IPS-18c (cell line): Measurements from ENCODE around the gene DAPK1.
"Not testable (repeated sequence)": the region's sequence is repeated elsewhere in the genome, so short reads cannot be mapped to it uniquely, and the experiment has no call there.

Source experiments
- H3K4me3 ChIP-seq: 2 replicates; pipeline ENCODE4 v1.7.0; 2013; ENCODE audit warnings: low read depth, mild to moderate bottlenecking, low read length, moderate library complexity; ENCODE audit not compliant: insufficient read depth
- H3K9me3 ChIP-seq: one replicate; pipeline ENCODE4 v1.6.1; 2013; ENCODE audit warnings: mild to moderate bottlenecking, low read length, moderate library complexity; ENCODE audit not compliant: control insufficient read depth, insufficient read depth

DAPK1 gene

DNA sequence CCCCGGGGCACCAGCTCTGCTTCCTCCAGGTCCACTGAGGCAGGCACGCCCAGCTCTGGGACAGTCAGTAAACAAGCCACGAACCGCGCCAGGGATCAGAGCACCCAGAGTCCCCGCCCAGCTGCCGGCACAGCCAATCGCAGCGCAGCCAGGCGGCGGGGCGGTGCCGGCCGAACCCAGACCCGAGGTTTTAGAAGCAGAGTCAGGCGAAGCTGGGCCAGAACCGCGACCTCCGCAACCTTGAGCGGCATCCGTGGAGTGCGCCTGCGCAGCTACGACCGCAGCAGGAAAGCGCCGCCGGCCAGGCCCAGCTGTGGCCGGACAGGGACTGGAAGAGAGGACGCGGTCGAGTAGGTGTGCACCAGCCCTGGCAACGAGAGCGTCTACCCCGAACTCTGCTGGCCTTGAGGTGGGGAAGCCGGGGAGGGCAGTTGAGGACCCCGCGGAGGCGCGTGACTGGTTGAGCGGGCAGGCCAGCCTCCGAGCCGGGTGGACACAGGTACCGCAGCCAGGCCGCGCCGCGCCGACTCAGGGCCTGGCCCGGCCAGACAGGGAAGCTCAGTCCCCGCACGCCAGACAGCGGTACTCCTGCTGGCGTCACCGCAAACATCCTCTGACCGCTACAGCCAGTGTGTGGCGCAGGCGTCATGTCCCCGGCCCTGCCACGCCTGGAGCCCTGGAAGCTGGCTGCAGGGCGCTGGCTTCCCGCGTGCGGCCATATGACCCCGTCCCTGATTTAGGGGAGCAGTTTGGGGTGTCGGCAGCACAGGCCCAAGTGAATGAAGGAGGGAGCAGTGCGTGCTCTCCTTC is 228.4 kb downstream of the DAPK1 start, which contains the start of gene CTSL:
Gene CTSL, plus strand, starts transcription at position 220 of the 810 bp plus-strand sequence. CDS start 1,485 bp downstream, outside the sequence.
- Histone ChIP-seq H3K4me3 (peak within 1 kb of the TSS; percentile 75), H3K9me3 (no peaks in the 10 kb centered on the region)

GRCh38 chr9:87729246-87729645 is 231.6 kb downstream of the DAPK1 start:
- Histone ChIP-seq H3K4me3 (no peak overlapping the region), H3K9me3 (no peaks in the 10 kb centered on the region)

DNA sequence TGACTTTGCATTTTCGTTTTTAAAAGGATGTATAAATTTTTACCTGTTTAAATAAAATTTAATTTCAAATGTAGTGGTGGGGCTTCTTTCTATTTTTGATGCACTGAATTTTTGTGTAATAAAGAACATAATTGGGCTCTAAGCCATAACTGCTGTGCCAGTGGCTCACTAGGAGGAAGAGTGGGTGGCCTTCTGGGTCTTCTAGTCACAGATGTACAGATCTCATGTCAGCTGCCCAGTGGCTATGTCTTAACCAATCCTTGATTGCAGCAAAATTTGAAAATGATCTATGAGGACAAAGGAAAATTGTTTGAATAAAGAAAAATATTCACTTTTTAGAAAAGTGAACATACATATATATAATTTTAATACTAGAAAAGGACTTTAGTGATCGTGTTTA is 233.7 kb downstream of the DAPK1 start:
- Histone ChIP-seq H3K9me3 (no peaks in the 10 kb centered on the region), H3K4me3 (no peak overlapping the region)

DNA sequence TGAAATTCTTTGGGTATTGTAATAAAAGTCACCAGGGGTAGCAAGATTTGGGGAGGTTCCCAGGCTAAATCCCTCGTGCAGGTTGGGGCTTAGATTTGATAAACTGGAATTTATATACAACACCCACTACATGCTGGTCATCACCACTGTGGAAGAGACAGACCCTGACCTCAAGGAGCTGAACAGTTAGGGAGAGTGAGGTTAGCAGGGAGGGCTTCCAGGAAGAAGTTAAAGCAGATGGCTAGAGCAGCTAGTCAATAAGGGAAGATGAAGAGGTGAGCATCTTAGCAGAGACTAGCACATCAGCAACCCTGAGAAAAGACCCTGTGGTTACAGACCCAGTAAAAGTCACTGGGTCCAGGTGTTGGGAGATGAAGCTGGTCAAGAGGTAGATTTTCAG is 234.7 kb downstream of the DAPK1 start:
- Histone ChIP-seq H3K4me3 (no peak overlapping the region), H3K9me3 (no peaks in the 10 kb centered on the region)

GRCh38 chr9:87732756-87733155 is 235.1 kb downstream of the DAPK1 start:
- H3K9me3 ChIP-seq, result no peaks in the 10 kb centered on the region

GRCh38 chr9:87733273-87734052 is 235.8 kb downstream of the DAPK1 start:
- H3K4me3 ChIP-seq, result no peak overlapping the region

More at GRCh38 chr9:87732756-87733155, 235.1 kb downstream of the DAPK1 start:
- H3K4me3 ChIP-seq, result no peak overlapping the region

DNA sequence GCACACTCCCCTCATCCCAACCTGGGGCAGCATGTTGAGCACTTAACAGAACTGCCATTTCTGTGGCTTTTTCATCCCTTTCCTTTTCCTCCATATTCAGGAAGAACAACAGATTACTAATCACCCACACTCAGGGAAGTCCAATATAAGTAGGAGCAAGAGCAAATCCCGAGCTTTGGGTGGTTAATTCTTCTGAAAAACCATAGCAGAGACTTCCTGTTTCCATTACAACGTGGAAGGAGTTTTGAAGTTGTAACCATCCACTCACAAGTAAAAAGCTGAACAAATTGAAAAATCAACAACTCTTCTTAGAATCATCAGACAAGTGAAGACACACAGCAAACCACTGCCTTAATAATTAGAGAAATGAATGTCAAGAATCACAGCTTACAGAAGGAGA is 236.4 kb downstream of the DAPK1 start:
- Histone ChIP-seq H3K9me3 (no peaks in the 10 kb centered on the region), H3K4me3 (no peak overlapping the region)

More at GRCh38 chr9:87733273-87734052, 235.8 kb downstream of the DAPK1 start:
- no peaks in the 10 kb centered on the region for H3K9me3 ChIP-seq

GRCh38 chr9:87739546-87739945 is 241.9 kb downstream of the DAPK1 start:
- Histone ChIP-seq H3K9me3 (peaks cover 2% of the 10 kb centered on the region), H3K4me3 (no peak overlapping the region)

GRCh38 chr9:87740209-87740608 is 242.5 kb downstream of the DAPK1 start:
- peaks cover 2% of the 10 kb centered on the region for H3K9me3 ChIP-seq
- no peak overlapping the region for H3K4me3 ChIP-seq

- Histone ChIP-seq H3K4me3 (no peak overlapping the region), H3K9me3 (peaks cover 2% of the 10 kb centered on the region)
These were observed 243.7 kb downstream of the DAPK1 start for GRCh38 chr9:87741326-87741725.

- Histone ChIP-seq H3K4me3 (no peak overlapping the region), H3K9me3 (peaks cover 2% of the 10 kb centered on the region)
These were observed 244.2 kb downstream of the DAPK1 start for GRCh38 chr9:87741891-87742290.

GRCh38 chr9:87742813-87743428 is 245.3 kb downstream of the DAPK1 start:
- Histone ChIP-seq H3K9me3 (peaks cover 2% of the 10 kb centered on the region), H3K4me3 (no peak overlapping the region)

DNA sequence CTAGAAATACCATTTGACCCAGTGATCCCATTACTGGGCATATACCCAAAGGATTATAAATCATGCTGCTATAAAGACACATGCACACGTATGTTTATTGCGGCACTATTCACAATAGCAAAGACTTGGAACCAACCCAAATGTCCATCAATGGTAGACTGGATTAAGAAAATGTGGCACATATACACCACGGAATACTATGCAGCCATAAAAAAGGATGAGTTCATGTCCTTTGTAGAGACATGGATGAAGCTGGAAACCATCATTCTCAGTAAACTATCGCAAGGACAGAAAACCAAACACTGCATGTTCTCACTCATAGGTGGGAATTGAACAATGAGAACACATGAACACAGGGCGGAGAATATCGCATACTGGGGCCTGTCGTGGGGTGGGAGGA is 246.6 kb downstream of the DAPK1 start:
- H3K4me3 ChIP-seq, H3K9me3 ChIP-seq: not testable (repeated sequence)

DNA sequence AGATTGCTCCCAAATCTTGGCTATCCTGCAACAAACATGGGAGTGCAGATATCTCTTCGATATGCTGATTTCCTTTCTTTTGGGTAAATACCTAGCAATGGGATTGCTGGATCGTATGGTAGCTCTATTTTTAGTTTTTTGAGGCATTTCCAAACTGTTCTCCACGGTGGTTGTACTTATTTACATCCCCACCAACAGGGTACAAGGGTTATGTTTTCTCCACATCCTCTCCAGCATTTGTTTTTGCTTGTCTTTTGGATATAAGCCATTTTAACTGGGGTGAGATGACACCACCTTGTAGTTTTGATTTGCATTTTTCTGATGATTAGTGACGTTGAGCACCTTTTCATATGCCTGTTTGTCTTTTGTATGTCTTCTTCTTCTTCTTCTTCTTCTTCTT is 248.5 kb downstream of the DAPK1 start:
- H3K9me3 ChIP-seq, result no peaks in the 10 kb centered on the region
- no peak overlapping the region for H3K4me3 ChIP-seq

GRCh38 chr9:87748881-87749280 is 251.2 kb downstream of the DAPK1 start:
- Histone ChIP-seq H3K9me3 (no peaks in the 10 kb centered on the region), H3K4me3 (no peak overlapping the region)

- no peak overlapping the region for H3K4me3 ChIP-seq
- no peaks in the 10 kb centered on the region for H3K9me3 ChIP-seq
These were observed 251.8 kb downstream of the DAPK1 start for GRCh38 chr9:87749335-87750035.

GRCh38 chr9:87750726-87751125 is 253.1 kb downstream of the DAPK1 start:
- H3K4me3 ChIP-seq, result no peak overlapping the region

More at GRCh38 chr9:87750726-87751125, 253.1 kb downstream of the DAPK1 start:
- H3K9me3 ChIP-seq, result no peaks in the 10 kb centered on the region
